HG03378 (cell line): ENCODE data around the gene RNU7-1.

Experiments used
- ATAC-seq: cut with Tn5 transposase; IDR thresholded peaks from one replicate; pipeline ENCODE4 v1.9.1; 2021; ENCODE audit warnings: mild to moderate bottlenecking, moderate library complexity; ENCODE audit not compliant: unreplicated experiment

Gene RNU7-1

GRCh38 chr12:6963016-6963731, 19.6 kb downstream of the RNU7-1 start:
- no peak for ATAC-seq

GRCh38 chr12:6963791-6964413, 20.3 kb downstream of the RNU7-1 start:
- no peak for ATAC-seq

- ATAC-seq, result no peak
Observed at GRCh38 chr12:6964605-6965025, 21.0 kb downstream of the RNU7-1 start.

GRCh38 chr12:6965026-6965661, 21.5 kb downstream of the RNU7-1 start:
- ATAC-seq, result peak; percentile 34

- no peak for ATAC-seq
Observed at GRCh38 chr12:6965714-6966113, 22.1 kb downstream of the RNU7-1 start.

GRCh38 chr12:6966351-6966750, 22.7 kb downstream of the RNU7-1 start:
- no peak for ATAC-seq

GRCh38 chr12:6967651-6968100, 24.1 kb downstream of the RNU7-1 start:
- no peak for ATAC-seq

GRCh38 chr12:6968426-6968825, 24.8 kb downstream of the RNU7-1 start:
- ATAC-seq, result no peak

GRCh38 chr12:6970096-6970527, 26.5 kb downstream of the RNU7-1 start:
- no peak for ATAC-seq

- ATAC-seq, result no peak
Observed at GRCh38 chr12:6974180-6974579, 30.6 kb downstream of the RNU7-1 start.

- ATAC-seq, result no peak
Observed at GRCh38 chr12:6975297-6976032, 31.8 kb downstream of the RNU7-1 start.

- no peak for ATAC-seq
Observed at GRCh38 chr12:6977653-6978052, 34.0 kb downstream of the RNU7-1 start.

- ATAC-seq, result no peak
Observed at GRCh38 chr12:6978188-6978587, 34.6 kb downstream of the RNU7-1 start.

GRCh38 chr12:6978611-6979011, 35.0 kb downstream of the RNU7-1 start:
- no peak for ATAC-seq

GRCh38 chr12:6979021-6979420, 35.4 kb downstream of the RNU7-1 start:
- no peak for ATAC-seq

- ATAC-seq, result no peak
Observed at GRCh38 chr12:6979453-6979852, 35.8 kb downstream of the RNU7-1 start.

GRCh38 chr12:6980075-6980474, 36.5 kb downstream of the RNU7-1 start:
- no peak for ATAC-seq

- no peak for ATAC-seq
Observed at GRCh38 chr12:6980740-6981139, 37.1 kb downstream of the RNU7-1 start.

GRCh38 chr12:6981152-6982052, 37.8 kb downstream of the RNU7-1 start:
- ATAC-seq, result no peak

- no peak for ATAC-seq
Observed at GRCh38 chr12:6982532-6982931, 38.9 kb downstream of the RNU7-1 start.
